ENCODE measurements around the gene DHRS9. TPM values are rescaled to one million over a fixed set of nuclear protein-coding genes. Genes with fewer than 3 reads are reported as not detected.
"Not testable (repeated sequence)": the region's sequence is repeated elsewhere in the genome, so short reads cannot be mapped to it uniquely, and the experiment has no call there.

DHRS9 gene
- total RNA-seq, 1 experiment from 2014 or later = 0.33 TPM

DNA sequence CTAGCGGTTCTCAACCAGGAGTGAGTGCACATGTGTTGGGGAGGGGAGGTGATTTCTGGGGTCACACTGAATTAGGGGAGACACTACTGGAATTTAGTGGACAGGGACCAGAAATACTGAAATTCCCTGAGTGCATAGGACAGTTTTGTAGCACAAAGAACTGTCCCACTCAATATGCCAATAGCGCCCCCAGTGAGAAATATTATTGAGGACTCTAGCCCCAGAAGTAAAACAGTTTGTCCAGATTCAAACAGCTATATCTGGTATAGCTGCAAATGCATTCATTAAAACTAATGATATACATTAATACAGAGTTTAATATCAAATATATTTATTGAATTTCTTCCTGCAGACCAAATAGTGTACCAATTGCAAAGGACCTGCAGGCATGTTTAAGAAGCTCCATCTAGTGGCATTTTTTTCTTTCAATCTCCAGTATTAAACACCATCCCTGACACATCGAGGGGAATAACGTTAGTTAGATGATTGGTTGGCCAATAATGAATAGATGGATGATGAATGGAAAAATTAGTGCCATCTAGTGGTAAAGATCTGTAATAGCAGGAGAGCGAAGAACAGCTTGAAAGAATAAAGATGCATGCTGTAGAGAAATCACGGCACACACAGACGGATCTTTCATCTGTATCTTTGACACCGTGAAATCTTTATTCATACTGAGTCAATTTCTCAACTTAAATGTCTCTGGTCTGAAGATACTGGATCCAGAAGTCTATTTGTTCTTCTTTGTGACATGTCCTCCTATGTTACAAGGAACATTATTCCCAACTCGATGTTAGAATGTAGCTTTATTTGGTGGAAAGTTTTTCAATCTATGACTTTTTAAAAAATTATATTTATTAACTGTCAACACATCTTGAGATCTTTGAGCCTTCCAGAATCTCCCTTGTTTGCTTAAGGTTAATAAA lies 62.5 kb downstream of the DHRS9 start:
- DNase-seq (ENCODE audit: low spot score) = peak; percentile 75

DNA sequence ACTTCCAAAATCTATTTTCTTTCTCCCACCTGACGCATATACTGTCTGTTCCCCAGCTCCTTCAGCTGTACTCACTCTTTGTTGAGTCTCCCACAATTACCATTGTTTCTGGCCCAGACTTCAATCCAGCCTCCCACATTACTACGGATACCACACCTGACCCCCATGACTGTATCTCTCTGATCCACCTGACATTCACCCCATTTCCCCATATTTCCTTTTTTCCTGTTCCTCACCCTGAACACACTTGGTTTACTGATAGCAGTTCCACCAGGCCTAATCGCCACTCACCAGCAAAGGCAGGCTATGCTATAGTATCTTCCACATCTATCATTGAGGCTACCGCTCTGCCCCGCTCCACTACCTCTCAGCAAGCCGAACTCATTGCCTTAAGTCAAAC lies 64.9 kb downstream of the DHRS9 start:
- DNase-seq (ENCODE audit: low spot score) = not testable (repeated sequence)

DNA sequence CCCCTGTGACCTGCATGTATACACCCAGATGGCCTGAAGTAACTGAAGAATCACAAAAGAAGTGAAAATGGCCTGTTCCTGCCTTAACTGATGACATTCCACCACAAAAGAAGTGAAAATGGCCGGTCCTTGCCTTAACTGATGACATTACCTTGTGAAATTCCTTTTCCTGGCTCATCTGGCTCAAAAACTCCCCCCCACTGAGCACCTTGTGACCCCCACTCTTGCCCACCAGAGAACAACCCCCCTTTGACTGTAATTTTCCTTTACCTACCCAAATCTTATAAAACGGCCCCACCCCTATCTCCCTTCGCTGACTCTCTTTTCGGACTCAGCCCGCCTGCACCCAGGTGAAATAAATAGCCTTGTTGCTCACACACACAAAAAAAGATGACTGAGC lies 67.1 kb downstream of the DHRS9 start:
- DNase-seq (ENCODE audit: low spot score) = not testable (repeated sequence)

DNA sequence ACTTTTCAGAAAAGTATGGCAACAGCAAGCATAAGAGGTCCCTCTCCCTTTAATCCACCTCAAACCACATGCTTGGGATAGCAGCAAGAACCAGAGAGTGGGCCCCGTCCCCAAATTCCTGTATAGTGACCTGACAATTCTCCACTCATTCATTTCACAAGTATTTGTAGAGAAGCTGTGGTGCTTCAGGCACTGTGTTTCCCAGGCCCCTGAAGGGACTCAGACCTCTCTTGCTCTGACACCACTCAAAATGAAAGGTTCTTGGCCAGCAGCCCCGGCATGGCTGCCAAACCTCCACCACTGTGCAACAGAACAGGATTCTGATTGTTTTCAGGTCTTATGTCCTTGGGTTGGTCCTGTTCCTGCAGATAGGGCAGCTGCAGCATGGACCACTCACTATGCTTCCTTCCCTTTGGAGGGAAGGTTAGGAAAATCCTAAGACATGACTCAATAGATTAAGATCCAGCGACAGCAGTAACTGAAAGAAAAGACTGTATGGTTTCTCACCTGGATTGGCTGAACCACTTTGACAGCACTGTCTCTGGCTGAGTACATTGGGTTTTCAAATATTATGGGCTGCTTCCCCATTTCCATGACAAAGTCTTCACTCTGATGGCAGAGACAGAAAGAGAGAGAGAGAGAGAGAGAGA lies 67.6 kb downstream of the DHRS9 start:
- no peak for DNase-seq (ENCODE audit: low spot score)

DNA sequence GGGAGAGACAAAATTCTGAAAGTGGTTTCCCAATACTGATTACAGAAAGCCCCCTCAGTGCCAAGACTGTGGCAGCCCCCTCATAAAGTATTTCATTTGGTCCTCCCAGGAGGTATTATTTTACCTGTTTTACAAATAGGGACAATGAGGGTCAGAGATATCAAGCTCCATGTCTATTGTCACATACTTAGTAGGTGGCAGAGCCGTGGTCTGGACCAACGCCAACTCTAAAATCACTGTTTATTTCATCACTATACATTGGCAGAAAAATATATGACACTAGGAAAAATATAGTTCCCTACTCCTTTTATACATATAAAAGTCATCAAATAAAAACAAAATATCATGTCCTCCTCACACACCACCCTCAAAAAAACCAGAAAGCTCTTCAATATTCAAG lies 68.6 kb downstream of the DHRS9 start:
- DNase-seq (ENCODE audit: low spot score) = no peak

DNA sequence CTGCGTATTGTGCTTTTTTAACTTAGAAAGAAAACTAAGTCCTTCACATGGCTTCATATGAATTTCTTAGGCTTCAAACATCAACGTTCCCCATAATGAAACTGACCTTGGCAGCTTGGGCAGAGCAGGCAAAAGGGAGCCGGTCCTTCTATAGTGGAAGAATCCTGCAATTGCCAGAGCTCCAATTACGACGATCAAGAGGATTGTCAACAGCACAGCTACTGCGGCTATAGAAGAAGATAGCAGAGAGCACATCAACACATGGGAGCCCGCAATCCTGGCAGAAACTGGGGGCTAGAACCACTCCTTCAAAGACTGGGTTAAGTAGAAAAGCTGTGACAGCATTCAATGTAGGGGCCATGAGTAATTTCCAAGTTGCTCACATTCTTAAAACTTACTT lies 69.8 kb downstream of the DHRS9 start:
- DNase-seq (ENCODE audit: low spot score) = no peak

DNA sequence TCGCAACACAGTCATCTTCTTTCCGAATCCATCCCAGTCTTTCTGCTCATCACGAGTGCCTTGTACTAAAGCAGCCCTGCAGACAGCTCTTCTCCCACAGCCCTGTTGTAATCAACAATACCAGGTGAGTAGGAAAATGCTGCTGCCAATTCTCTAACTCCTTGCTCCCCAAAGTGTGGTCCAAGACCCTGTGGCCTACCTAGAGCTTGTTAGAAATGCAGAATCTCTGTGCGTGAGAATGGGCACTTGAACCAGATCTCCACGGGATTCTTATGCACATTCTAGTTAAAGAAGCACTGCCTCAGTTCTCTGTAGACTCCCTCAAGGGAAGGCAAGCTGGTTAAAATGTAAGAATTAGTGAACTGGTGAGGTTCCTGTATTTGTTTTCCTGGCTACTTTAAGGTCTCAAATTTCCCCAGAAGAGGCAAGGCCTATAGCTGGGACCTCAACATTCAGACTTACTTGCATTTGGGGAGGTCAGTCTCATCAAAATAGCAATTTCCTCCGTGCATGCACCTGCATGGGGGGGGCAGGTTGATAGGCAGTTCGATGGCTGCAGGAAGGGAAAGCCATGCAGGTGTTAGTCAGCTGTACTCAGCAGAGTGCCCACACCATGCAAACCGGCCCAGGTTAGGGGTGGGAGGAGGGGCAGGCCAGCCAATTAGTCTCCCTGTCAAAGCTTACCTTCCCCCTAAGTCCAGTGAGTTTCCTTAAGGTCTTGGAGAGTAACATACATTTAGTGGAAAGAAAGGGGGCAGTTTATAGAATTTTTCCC lies 70.8 kb downstream of the DHRS9 start:
- DNase-seq (ENCODE audit: low spot score) = no peak

DNA sequence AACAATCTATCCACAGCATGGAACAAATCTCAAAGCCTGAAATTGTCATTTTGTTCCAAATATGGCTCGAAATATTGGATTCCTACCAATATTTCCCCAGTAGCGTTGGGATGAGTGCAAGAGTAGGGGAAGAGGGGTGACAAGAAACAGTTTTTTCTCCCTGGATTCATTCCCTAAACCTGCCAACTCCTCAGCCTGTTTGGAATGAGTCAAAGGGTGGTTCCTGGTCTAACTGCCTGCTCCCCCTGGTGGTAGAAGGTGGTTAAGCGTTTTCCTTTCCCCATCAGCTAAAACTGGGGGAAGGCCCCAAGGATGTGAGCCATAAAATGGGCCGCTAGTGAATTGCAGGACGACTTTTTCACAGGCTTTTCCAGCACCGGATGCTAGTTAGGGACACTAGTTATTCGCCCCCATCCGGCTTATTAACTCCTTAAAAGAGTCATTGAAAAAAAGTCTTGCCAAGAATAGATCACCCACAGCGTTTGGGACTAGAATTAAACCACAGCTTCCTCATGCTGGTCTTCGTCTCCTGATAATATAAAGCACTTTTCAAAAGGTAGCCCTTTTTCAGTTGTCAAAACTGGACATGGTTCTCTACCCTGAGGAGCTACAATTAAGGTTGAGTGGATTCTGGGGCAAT lies 72.5 kb downstream of the DHRS9 start:
- DNase-seq (ENCODE audit: low spot score) = peak; percentile 81

DNA sequence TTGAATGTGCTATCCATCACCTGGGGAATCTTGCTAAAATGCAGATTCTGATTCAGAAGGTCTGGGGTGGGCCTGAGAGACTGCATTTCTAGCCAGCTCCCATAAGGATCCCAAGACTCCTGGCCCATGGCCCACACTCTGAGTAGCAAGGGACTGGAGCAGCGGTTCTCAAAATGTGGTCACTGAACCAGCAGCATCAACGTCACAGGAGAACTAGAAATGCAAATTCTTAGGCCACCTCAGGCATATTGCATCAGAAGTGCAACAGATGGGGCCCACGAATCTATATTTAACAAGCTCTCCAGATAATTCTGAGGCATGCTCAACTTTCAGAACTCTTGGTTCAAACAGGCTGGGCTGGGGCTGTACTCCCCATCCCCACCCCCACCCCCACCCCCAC lies 74.6 kb downstream of the DHRS9 start:
- no peak for DNase-seq (ENCODE audit: low spot score)

Other genes with a start within 250 kb of the DHRS9 start
- 7.0 and 7.9 TPM in 2 replicates for gene SPC25, start 179.1 kb upstream of the DHRS9 start, total RNA-seq (2014; rRNA removed; shearing (Covaris generic))
- not detected in 2 replicates for gene G6PC2, start 168.3 kb upstream of the DHRS9 start, total RNA-seq (2014; rRNA removed; shearing (Covaris generic))
- 0.08 TPM in 1 of 2 replicates, not detected in the other for gene ABCB11, start 38.2 kb upstream of the DHRS9 start, total RNA-seq (2014; rRNA removed; shearing (Covaris generic))

All from HT-29 (cell line).